HG03159 (cell line): ENCODE results near the gene SOWAHC.

Experiments used
- ATAC-seq: cut with Tn5 transposase; IDR thresholded peaks from one replicate; pipeline ENCODE4 v1.9.1; 2021; ENCODE audit warnings: mild to moderate bottlenecking, moderate library complexity; ENCODE audit not compliant: unreplicated experiment

Gene SOWAHC

DNA sequence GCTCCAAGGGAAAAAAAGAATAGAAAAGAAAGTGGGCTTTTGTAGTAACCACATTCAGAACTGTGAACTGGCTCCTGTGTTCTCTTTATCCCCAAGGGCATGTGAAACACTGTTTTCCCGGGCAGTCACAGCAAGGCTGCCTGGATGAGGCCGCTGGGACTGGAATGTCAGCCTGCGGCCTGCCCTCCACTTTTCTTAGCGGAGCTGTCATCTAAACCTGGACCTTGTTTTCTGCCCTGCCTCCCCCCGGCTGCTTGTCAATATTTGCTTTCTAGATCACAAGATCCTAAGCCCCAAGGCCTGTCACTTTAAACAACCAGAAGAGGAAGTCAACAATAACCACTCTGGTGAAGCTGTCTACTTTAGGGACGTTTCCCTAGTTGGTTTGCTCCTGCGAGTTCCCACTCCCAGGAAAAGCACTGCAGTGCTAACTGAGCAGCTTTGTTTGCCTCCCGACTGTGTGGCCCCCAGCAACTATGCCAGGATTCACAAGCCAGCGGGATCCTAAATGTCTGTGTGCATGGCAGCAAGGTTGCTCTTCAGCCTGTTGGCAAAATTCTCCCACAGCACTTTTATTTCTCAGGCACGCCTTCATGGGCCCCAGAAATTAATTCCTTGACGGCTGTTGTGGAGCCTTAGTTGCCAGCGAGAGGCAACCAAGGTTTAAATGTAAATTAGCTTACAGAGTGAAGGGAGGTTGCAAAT, 30.6 kb downstream of the SOWAHC start:
- ATAC-seq: no peak

DNA sequence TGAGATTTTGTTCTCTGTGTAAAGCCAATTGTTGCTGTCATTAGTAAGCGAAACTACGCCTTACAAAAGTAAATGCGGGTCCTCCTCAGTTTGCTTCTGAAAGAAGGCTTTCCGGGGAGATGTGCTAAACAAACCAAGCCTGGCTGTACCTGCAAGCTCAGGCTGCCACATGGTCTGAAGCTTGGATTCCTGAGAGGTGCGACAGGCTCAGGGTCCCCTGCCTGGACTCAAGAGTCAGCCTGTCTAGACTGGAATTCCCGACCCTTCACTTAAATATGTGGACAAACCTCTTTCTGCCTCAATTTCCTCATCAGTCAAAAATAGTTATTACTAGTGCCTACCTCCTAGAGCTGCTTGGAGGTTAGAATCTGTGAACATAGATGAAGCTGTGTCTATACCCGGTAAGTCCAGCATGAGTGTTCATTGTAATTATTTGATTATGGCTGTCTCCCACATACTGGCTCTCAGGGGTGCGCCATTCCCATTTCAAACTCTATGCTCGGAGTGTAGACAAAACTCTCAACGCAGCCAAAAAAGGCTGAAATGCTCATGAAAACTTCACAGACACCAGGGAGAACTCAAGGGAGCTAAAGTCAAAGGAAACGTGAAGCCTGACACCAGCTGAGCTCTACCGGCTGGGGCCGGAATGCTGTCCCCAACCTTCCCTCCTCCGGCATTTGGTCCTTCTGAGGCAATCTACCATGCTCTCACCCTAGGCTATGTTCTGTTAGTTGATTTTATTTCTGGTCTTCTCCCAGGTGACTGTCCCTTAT, 31.4 kb downstream of the SOWAHC start:
- ATAC-seq: no peak

DNA sequence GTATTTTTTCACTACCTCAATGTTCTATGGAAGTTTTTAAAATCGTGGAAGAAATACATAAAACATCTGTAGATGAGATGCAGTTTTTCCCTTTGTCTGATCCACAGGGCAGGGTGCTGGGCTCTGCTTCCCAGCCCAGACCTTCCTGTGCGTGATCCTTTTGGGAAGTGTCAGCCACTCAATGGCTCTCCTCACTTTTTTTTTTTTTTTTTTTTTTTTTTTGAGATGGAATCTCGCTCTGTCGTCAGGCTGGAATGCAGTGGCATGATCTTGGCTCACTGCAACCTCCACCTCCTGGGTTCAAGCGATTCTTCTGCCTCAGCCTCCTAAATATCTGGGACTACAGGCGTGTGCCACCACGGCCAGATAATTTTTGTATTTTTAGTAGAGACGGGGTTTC, 32.8 kb downstream of the SOWAHC start:
- no peak for ATAC-seq

- no peak for ATAC-seq
Measured at GRCh38 chr2:109647636-109648035, 33.5 kb downstream of the SOWAHC start.

- no peak for ATAC-seq
Measured at GRCh38 chr2:109648041-109648527, 33.9 kb downstream of the SOWAHC start.

DNA sequence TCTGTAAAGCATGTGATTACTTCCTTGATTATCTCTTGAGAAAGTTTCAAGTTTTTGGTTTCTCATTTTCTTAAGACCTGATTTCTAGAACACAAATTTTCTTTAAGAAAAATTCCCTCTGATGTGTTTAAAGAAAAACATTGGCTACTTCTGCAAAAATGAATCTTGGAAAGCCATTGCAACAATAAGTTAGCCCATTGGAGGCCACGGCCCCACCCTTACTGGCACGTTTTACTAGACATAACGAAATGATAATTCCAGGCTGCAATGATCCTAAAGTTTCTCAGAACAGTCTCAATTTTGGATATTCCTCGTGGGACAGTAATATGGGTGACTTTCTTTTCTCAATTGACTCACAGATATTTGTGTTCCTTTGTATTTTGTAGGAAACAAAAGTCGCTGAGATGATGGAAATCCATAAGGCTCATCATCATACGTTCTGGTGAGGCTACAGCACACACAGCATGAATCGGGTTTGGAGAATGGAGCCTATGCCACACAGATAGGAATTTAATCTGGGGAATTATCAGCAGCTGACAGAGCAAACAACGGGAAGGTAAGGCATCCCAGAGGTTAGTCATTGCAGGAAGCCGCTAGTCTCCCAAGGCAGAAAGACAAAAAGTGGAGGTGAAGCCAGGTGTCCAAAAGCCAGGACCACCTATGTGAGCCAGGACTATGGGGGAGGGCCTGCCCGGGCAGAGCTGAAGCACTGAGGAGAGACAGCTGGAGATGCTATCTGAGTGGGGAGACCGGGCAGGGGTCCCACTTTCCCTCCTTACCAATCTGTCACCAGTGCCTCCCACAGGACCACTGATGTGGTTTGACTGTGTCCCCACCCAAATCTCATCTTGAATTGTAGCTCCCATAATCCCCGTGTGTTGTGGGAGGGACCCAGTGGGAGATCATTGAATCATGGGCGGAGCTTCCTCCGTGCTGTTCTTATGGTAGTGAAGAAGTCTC, 35.9 kb downstream of the SOWAHC start:
- ATAC-seq: no peak

- ATAC-seq: no peak
Measured at GRCh38 chr2:109654326-109655050, 40.3 kb downstream of the SOWAHC start.

DNA sequence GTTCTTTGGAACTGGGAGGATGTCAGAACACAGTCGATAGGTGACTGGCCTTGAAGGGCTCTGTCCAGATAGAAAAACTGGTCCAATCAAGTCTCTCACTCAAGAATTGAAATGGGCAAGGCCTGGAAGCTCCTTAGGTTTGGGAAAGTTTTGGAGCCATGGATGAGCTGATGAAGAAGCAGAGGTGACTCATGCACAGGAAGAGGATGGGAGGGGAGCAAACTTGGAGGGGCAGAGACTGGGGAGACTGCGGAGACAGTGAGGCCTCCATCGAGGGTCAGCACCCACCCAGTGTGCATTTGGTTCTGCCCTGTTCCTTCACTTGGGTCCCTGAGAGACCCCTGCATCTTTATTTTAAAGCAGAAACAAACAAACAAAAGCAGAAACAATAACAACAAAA, 41.1 kb downstream of the SOWAHC start:
- no peak for ATAC-seq

DNA sequence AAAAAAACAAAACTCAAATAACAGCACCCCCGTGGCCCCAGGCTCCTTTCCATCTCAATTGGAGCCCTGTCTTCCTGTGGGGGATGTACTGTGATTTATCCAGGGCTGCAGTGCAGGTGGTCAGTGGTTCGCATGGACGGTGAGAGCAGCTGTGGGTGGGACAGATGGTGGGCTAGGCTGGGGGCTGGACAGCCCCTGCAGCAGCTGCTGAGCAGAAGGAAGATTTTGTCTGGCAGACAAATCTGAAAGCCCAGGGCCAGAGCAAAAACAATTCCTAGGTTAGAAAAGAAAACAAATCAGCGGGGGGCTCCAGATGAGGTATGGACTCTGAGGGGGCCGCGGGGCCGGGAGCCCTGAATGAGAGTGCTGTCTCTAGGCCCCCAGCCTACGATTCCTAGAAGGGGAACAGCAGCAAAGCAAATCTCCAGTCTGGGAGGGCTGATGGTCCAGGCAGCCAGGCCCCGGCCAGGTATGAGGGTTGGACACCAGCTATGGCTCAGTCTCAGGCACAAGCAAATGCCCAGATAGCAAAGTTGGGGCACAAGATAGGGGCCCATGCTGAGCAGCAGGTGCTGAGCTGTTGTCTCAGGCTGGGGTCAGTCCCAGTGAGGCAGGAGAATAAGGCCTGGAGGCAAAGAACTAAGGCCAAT, 45.4 kb downstream of the SOWAHC start:
- ATAC-seq: no peak

GRCh38 chr2:109660046-109660860, 46.1 kb downstream of the SOWAHC start:
- ATAC-seq: no peak

DNA sequence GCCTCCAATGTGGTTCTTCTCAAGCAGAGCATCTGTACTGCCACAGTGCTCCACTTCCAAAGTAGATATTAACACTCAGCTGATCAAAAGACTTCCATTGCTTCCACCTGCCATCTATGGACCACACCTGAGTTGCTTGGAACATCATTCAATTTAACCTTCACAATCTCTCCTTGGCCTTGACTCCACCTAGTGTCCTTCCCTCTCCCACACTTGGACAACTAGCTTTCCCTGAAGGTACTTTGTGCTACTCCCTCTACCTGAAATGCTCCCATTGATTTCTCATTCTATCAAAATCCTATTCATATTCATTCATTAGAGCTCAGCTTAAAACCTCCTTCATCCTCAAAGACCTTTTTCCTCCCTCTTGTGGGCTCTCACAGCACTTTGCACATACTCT, 48.7 kb downstream of the SOWAHC start:
- no peak for ATAC-seq

DNA sequence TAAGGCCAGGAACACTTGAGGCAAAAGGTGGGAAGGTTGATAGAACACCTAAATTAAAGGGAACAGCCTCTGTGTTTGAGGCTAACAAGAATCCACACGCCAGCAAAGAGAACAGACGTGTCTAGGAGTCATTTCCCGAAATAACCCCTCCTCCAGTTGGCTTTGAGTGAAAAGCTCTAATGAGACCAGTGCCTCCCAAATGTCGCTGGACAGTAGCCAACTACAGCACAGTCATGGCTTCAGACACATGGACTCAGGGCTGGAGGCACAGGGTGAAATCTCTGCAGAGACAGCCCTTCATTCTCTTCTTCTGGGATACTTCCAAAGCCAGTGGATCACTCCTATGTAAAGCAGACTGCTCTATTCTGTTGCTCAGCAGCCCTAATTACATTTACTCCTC, 49.6 kb downstream of the SOWAHC start:
- no peak for ATAC-seq

DNA sequence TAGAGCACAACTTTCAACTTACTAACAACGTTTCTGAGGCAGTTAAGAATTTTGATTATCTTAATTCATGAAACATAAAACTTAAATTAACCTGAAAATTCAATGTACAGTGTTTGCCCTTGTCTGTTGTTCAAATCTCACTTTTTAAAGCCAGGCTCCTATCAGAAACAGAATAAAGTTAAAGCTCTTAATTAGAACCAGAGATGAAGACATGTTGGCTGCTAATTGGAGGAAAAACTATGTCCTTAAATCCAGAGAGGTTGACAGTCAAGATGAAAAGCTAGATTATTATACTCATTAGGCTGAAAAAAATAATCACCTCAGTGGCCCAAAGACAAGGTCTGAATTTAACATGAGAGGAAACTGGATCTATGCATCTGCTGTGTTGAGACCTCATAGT, 52.3 kb downstream of the SOWAHC start:
- no peak for ATAC-seq
